A549 (cell line): ENCODE measurements around the gene CEACAM16.
A peak's percentile ranks its signal among the peaks of the same experiment; 100 is the strongest.

Source experiments
- CBX8 ChIP-seq: fragments of 200-600 bp; sonication (generic); IDR thresholded peaks from 2 replicates; pipeline ENCODE4 v1.6.1; 2016
- CTCF ChIP-seq: fragments of >200 bp; sonication (Bioruptor Twin); formaldehyde crosslinking; IDR thresholded peaks from 3 replicates; pipeline ENCODE4 v1.5.1; 2016
- JUNB ChIP-seq: fragments of >200 bp; sonication (Bioruptor Twin); formaldehyde crosslinking; IDR thresholded peaks from 2 replicates; pipeline ENCODE4 v1.6.1; 2016
- PHF8 ChIP-seq: fragments of 200-600 bp; sonication (generic); IDR thresholded peaks from 2 replicates; pipeline ENCODE4 v1.6.1; 2016; ENCODE audit warnings: low read depth, mild to moderate bottlenecking, antibody characterized with exemption, moderate library complexity, borderline replicate concordance
- POLR2A ChIP-seq: IDR thresholded peaks from 2 replicates; pipeline ENCODE4 v1.6.1; 2012; ENCODE audit warnings: mild to moderate bottlenecking, low read length
- POLR2AphosphoS2 ChIP-seq: conservative IDR thresholded peaks from 2 replicates; pipeline ENCODE4 v1.6.1; 2012; ENCODE audit warnings: low read length, improper control_type of control experiment, inconsistent platforms

DNA sequence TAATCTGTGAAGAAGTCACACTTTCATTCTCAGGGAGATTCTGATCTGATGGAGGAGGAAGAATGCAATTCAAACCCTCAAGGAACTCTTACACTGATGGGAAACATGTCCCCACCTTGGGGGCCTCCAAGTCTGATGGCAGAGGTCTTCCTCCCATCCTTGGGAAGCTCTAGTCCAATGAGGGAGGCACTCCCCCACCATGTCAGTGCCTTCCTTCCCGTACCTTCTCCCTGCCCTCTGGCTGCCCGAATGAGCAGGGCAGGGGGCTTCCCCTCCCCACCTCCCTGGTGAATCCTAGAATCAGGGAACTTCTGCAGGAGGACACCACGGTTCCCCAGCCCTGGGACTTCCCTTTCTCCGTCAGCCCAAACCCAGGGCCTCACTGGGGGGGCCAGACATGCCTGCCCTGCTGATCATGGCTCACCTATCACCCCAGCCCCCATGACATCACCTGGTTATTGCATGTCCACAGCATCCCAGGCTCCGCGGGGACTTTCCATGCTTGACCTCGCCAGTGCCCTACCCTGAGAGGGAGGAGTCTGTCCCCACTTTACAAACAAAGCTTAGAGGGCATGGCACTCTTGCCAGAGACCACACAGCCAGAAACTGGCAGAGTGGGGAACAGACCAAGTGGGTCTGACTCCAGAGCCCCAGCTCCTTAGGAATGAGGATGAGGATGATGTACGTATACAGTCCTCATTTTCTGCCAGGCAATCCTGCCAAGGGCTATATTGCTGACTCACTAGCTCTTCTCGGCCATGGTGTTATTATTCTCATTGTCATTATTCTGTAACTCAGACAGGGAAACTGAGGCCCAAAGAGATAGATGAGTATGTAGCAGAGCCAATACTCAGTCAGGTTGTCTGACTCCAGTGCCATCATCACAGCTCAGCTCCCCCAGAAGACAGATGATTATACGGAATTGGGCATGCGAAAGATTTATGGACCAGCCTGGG, 39.9 kb downstream of the CEACAM16 start:
- TF ChIP-seq JUNB (peak; percentile 70), PHF8 (no peak), POLR2AphosphoS2 (0 out of 2 replicates have a peak, but pooled peaks have one; percentile 31), POLR2A (no peak; the same call in 1 of the 2 replicates), CBX8 (no peak), CTCF (no peak)
